OCI-M2 (cell line): ENCODE measurements around the gene STUM.
"Not testable (repeated sequence)": the region's sequence is repeated elsewhere in the genome, so short reads cannot be mapped to it uniquely, and the experiment has no call there.

Experiments
- DNase-seq: peaks from one replicate; lab custom pipeline; 2025; ENCODE audit not compliant: unreplicated experiment; lab: John Stamatoyannopoulos, UW

Gene STUM

GRCh38 chr1:226579781-226580323 is 31.3 kb downstream of the STUM start:
- DNase-seq = no peak

GRCh38 chr1:226580625-226581270 is 32.2 kb downstream of the STUM start:
- no peak for DNase-seq

- DNase-seq = no peak
Measured at GRCh38 chr1:226581650-226582330, 33.2 kb downstream of the STUM start.

- no peak for DNase-seq
Measured at GRCh38 chr1:226582966-226583365, 34.4 kb downstream of the STUM start.

- no peak for DNase-seq
Measured at GRCh38 chr1:226584164-226584563, 35.6 kb downstream of the STUM start.

- DNase-seq = no peak
Measured at GRCh38 chr1:226586116-226586515, 37.6 kb downstream of the STUM start.

- no peak for DNase-seq
Measured at GRCh38 chr1:226586650-226587422, 38.3 kb downstream of the STUM start.

GRCh38 chr1:226588484-226588883 is 39.9 kb downstream of the STUM start:
- no peak for DNase-seq

GRCh38 chr1:226589008-226589733 is 40.6 kb downstream of the STUM start:
- DNase-seq = no peak

GRCh38 chr1:226590614-226591013 is 42.0 kb downstream of the STUM start:
- DNase-seq = no peak

- no peak for DNase-seq
Measured at GRCh38 chr1:226593541-226593940, 45.0 kb downstream of the STUM start.

GRCh38 chr1:226596531-226597165 is 48.1 kb downstream of the STUM start:
- no peak for DNase-seq

GRCh38 chr1:226597616-226598454 is 49.3 kb downstream of the STUM start:
- no peak for DNase-seq

- no peak for DNase-seq
Measured at GRCh38 chr1:226598455-226598849, 49.9 kb downstream of the STUM start.

- DNase-seq = not testable (repeated sequence)
Measured at GRCh38 chr1:226598955-226599354, 50.4 kb downstream of the STUM start.

GRCh38 chr1:226599636-226600238 is 51.2 kb downstream of the STUM start:
- DNase-seq = no peak

- no peak for DNase-seq
Measured at GRCh38 chr1:226600254-226600653, 51.7 kb downstream of the STUM start.

- DNase-seq = no peak
Measured at GRCh38 chr1:226601456-226601855, 52.9 kb downstream of the STUM start.
